ENCODE results near the gene CDCA4. TPM values are rescaled to one million over a fixed set of nuclear protein-coding genes. Genes with fewer than 3 reads are reported as not detected.

CDCA4 gene
- total and polyA plus RNA-seq, 2 experiments from 2014 or later = 24.0 to 27.5 TPM

GRCh38 chr14:105018414-105018813 is 2.5 kb downstream of the CDCA4 start:
- 84 to 86% methylated on average over 4 of the region's 4 CpGs for WGBS, 2 experiments (ENCODE audit: low coverage in 1 of 2, low lambda C conversion rate in 2 of 2, missing lambda C conversion rate in 2 of 2)
- Histone ChIP-seq H3K4me2 (ENCODE audit: unreplicated experiment) (no peak overlapping the region), H3K4me3 (no peak overlapping the region), H3K27me3 (replicated peaks; ENCODE audit: insufficient read depth) (no peaks in the 10 kb centered on the region), H3K36me3 (ENCODE audit: low read depth) (no peaks in the 10 kb centered on the region), H3K9me3 (ENCODE audit: low read depth) (no peaks in the 10 kb centered on the region), H3K4me1 (ENCODE audit: insufficient read depth) (peaks cover 21% of the 10 kb centered on the region), H3K79me2 (ENCODE audit: insufficient read depth) (peaks cover 87% of the 10 kb centered on the region), H3F3A (ENCODE audit: insufficient read depth) (peaks cover 25% of the 10 kb centered on the region), H4K20me1 (ENCODE audit: insufficient read depth) (no peaks in the 10 kb centered on the region), H3K9ac (no peak overlapping the region; the same call in 1 of the 2 replicates), H2AFZ (no peak overlapping the region), H3K9me2 (ENCODE audit: insufficient read depth) (no peaks in the 10 kb centered on the region), H3K27ac (no peak overlapping the region)
- in situ Hi-C loops (cut with MboI) = no loop called here
- TF ChIP-seq EZH2 (IDR thresholded peaks at IDR 0.05; ENCODE audit: insufficient read depth, poor library complexity, severe bottlenecking) (no peak), EZH2phosphoT487 (IDR thresholded peaks at IDR 0.05; ENCODE audit: insufficient read depth, low read depth) (no peak)
- DNase-seq = no peak

GRCh38 chr14:105015905-105016304 is 5.0 kb downstream of the CDCA4 start:
- Histone ChIP-seq H3K36me3 (ENCODE audit: low read depth) (no peaks in the 10 kb centered on the region), H4K20me1 (ENCODE audit: insufficient read depth) (no peaks in the 10 kb centered on the region), H3F3A (ENCODE audit: insufficient read depth) (peaks cover 7% of the 10 kb centered on the region; the same call in 1 of the 2 replicates), H3K4me2 (ENCODE audit: unreplicated experiment) (no peak overlapping the region), H3K9me3 (ENCODE audit: low read depth) (no peaks in the 10 kb centered on the region), H3K4me3 (no peak overlapping the region), H3K27me3 (replicated peaks; ENCODE audit: insufficient read depth) (no peaks in the 10 kb centered on the region), H3K79me2 (ENCODE audit: insufficient read depth) (peaks cover 99% of the 10 kb centered on the region), H3K9me2 (ENCODE audit: insufficient read depth) (no peaks in the 10 kb centered on the region), H3K4me1 (ENCODE audit: insufficient read depth) (peaks cover 7% of the 10 kb centered on the region; the same call in 1 of the 2 replicates), H3K9ac (no peak overlapping the region), H2AFZ (no peak overlapping the region), H3K27ac (no peak overlapping the region)
- 76% methylated on average over 6 of the region's 6 CpGs for WGBS, 2 experiments (ENCODE audit: low coverage in 1 of 2, low lambda C conversion rate in 2 of 2, missing lambda C conversion rate in 2 of 2)
- no peak for TF ChIP-seq EZH2 (IDR thresholded peaks at IDR 0.05; ENCODE audit: insufficient read depth, poor library complexity, severe bottlenecking)
- DNase-seq = no peak
- in situ Hi-C loops (cut with MboI) = no loop called here

- no peaks in the 10 kb centered on the region for H3K9me3 ChIP-seq (ENCODE audit: low read depth)
- H3K9ac ChIP-seq = no peak overlapping the region
- 79 to 85% methylated on average over 9 of the region's 9 CpGs for WGBS, 2 experiments (ENCODE audit: low coverage in 1 of 2, low lambda C conversion rate in 2 of 2, missing lambda C conversion rate in 2 of 2)
- peaks cover 7% of the 10 kb centered on the region; the same call in 1 of the 2 replicates for H3F3A ChIP-seq (ENCODE audit: insufficient read depth)
- no peaks in the 10 kb centered on the region for H3K27me3 ChIP-seq (replicated peaks; ENCODE audit: insufficient read depth)
- H3K9me2 ChIP-seq (ENCODE audit: insufficient read depth) = no peaks in the 10 kb centered on the region
- TF ChIP-seq EZH2 (IDR thresholded peaks at IDR 0.05; ENCODE audit: insufficient read depth, poor library complexity, severe bottlenecking) (no peak), EZH2phosphoT487 (IDR thresholded peaks at IDR 0.05; ENCODE audit: insufficient read depth, low read depth) (no peak)
- in situ Hi-C loops (cut with MboI) = no loop called here
- H3K4me1 ChIP-seq (ENCODE audit: insufficient read depth) = peaks cover 7% of the 10 kb centered on the region; the same call in 1 of the 2 replicates
- H3K27ac ChIP-seq = no peak overlapping the region
- H3K36me3 ChIP-seq (ENCODE audit: low read depth) = peaks cover 4% of the 10 kb centered on the region; the same call in 1 of the 2 replicates
- H3K4me3 ChIP-seq = no peak overlapping the region
- H4K20me1 ChIP-seq (ENCODE audit: insufficient read depth) = no peaks in the 10 kb centered on the region
- H3K4me2 ChIP-seq (ENCODE audit: unreplicated experiment) = no peak overlapping the region
- no peak for DNase-seq
- no peak overlapping the region for H2AFZ ChIP-seq
- peaks cover 100% of the 10 kb centered on the region for H3K79me2 ChIP-seq (ENCODE audit: insufficient read depth)
These were observed 5.6 kb downstream of the CDCA4 start for GRCh38 chr14:105015242-105015641.

- Histone ChIP-seq H3K36me3 (ENCODE audit: low read depth) (peaks cover 6% of the 10 kb centered on the region; the same call in 1 of the 2 replicates), H3K4me2 (ENCODE audit: unreplicated experiment) (no peak overlapping the region), H3K27ac (no peak overlapping the region), H3K4me3 (no peak overlapping the region), H3K27me3 (replicated peaks; ENCODE audit: insufficient read depth) (no peaks in the 10 kb centered on the region), H3K4me1 (ENCODE audit: insufficient read depth) (peaks cover 4% of the 10 kb centered on the region; the same call in 1 of the 2 replicates), H3K9ac (no peak overlapping the region), H3F3A (ENCODE audit: insufficient read depth) (peaks cover 3% of the 10 kb centered on the region; the same call in 1 of the 2 replicates), H4K20me1 (ENCODE audit: insufficient read depth) (no peaks in the 10 kb centered on the region), H3K9me2 (ENCODE audit: insufficient read depth) (no peaks in the 10 kb centered on the region), H3K9me3 (ENCODE audit: low read depth) (no peaks in the 10 kb centered on the region), H2AFZ (no peak overlapping the region), H3K79me2 (ENCODE audit: insufficient read depth) (peaks cover 100% of the 10 kb centered on the region)
- in situ Hi-C loops (cut with MboI) = no loop called here
- WGBS, 2 experiments (ENCODE audit: low coverage in 1 of 2, low lambda C conversion rate in 2 of 2, missing lambda C conversion rate in 2 of 2) = 74 to 77% methylated on average over 4 of the region's 4 CpGs
- TF ChIP-seq EZH2 (IDR thresholded peaks at IDR 0.05; ENCODE audit: insufficient read depth, poor library complexity, severe bottlenecking) = no peak
- no peak for TF ChIP-seq EZH2phosphoT487 (IDR thresholded peaks at IDR 0.05; ENCODE audit: insufficient read depth, low read depth)
- DNase-seq = no peak
These were observed 6.3 kb downstream of the CDCA4 start for GRCh38 chr14:105014631-105015030.

GRCh38 chr14:105014032-105014431 is 6.9 kb downstream of the CDCA4 start:
- H3K4me2 ChIP-seq (ENCODE audit: unreplicated experiment) = no peak overlapping the region
- no peaks in the 10 kb centered on the region for H3K4me1 ChIP-seq (ENCODE audit: insufficient read depth)
- TF ChIP-seq EZH2 (IDR thresholded peaks at IDR 0.05; ENCODE audit: insufficient read depth, poor library complexity, severe bottlenecking) = no peak
- TF ChIP-seq EZH2phosphoT487 (IDR thresholded peaks at IDR 0.05; ENCODE audit: insufficient read depth, low read depth) = no peak
- H3K27me3 ChIP-seq (replicated peaks; ENCODE audit: insufficient read depth) = no peaks in the 10 kb centered on the region
- H3K9me2 ChIP-seq (ENCODE audit: insufficient read depth) = no peaks in the 10 kb centered on the region
- no peak for DNase-seq
- no peaks in the 10 kb centered on the region for H4K20me1 ChIP-seq (ENCODE audit: insufficient read depth)
- no peak overlapping the region for H3K4me3 ChIP-seq
- 74 to 76% methylated on average over 9 of the region's 9 CpGs for WGBS, 2 experiments (ENCODE audit: low coverage in 1 of 2, low lambda C conversion rate in 2 of 2, missing lambda C conversion rate in 2 of 2)
- H2AFZ ChIP-seq = no peak overlapping the region
- H3K36me3 ChIP-seq (ENCODE audit: low read depth) = peaks cover 6% of the 10 kb centered on the region; the same call in 1 of the 2 replicates
- no peaks in the 10 kb centered on the region; the same call in 1 of the 2 replicates for H3F3A ChIP-seq (ENCODE audit: insufficient read depth)
- in situ Hi-C loops (cut with MboI) = no loop called here
- no peak overlapping the region for H3K27ac ChIP-seq
- H3K9me3 ChIP-seq (ENCODE audit: low read depth) = no peaks in the 10 kb centered on the region
- H3K79me2 ChIP-seq (ENCODE audit: insufficient read depth) = peaks cover 100% of the 10 kb centered on the region
- H3K9ac ChIP-seq = no peak overlapping the region
